ENCODE data around the gene PTPRG.

- TF ChIP-seq CTCF (IDR thresholded peaks at IDR 0.05; ENCODE audit: low read depth, low read length) (no peak), EZH2phosphoT487 (IDR thresholded peaks at IDR 0.05; ENCODE audit: low read depth) (no peak)
These were observed 138.3 kb downstream of the PTPRG start for GRCh38 chr3:61699622-61700021.

Data from OCI-LY3 (cell line).